ENCODE data around the gene SCN10A. TPM values are rescaled to one million over a fixed set of nuclear protein-coding genes. Genes with fewer than 3 reads are reported as not detected.
A peak's percentile ranks its signal among the peaks of the same experiment; 100 is the strongest.

SCN10A gene
- total and polyA plus RNA-seq, 4 experiments from 2014 or later, result not detected

GRCh38 chr3:38824349-38824748 lies 8.3 kb upstream of the SCN10A start:
- no peak for DNase-seq
- CTCF ChIA-PET (ENCODE audit: partially characterized antibody), result no interaction called here

DNA sequence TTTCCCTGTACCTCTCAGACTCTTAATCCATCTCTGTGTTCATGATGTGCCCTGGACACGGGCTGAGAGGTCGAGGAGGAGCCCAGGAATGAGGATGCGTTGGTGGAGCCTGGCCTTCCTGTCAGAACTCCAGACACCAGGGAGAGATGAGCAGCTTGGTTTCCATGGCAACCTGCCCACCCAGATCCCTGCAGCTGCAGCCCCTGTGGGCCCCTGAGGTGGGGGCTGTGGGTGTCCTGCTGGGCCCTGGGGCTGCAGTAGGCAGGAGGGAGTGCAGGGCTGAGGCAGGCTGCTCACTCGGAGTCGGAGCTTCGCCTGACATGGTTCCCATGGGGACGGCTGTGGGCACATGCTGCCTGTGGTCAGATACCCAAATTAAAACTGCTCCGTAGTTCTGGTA lies 7.7 kb upstream of the SCN10A start:
- CTCF ChIA-PET (ENCODE audit: partially characterized antibody), result no interaction called here
- no peaks in the 10 kb centered on the region for H3K9me3 ChIP-seq (ENCODE audit: control insufficient read depth in 1 of 2, low read length in 2 of 2)

More at GRCh38 chr3:38824349-38824748, 8.3 kb upstream of the SCN10A start:
- Mint-ChIP-seq H3K27ac (no peak overlapping the region), H3K27me3 (peaks cover 6 to 19% of the 10 kb centered on the region in 2 donors), H3K4me1 (no peaks in the 10 kb centered on the region), H3K36me3 (no peaks in the 10 kb centered on the region), H3K4me3 (no peak overlapping the region), H3K9me3 (peaks cover 0 to 4% (median 0%) of the 10 kb centered on the region in 8 donors)
- Histone ChIP-seq H3K36me3 (ENCODE audit: insufficient read depth, low read length) (no peaks in the 10 kb centered on the region), H3K4me1 (ENCODE audit: insufficient read depth, low read length) (no peaks in the 10 kb centered on the region), H3K9me3 (ENCODE audit: control insufficient read depth in 1 of 2, low read length in 2 of 2) (no peaks in the 10 kb centered on the region), H3K27me3 (ENCODE audit: insufficient read depth, low read length) (no peaks in the 10 kb centered on the region), H3K27ac (ENCODE audit: low read depth, low read length) (no peak overlapping the region), H3K4me3 (ENCODE audit: low read length in 2 of 2) (no peak overlapping the region)
- POLR2A ChIA-PET (ENCODE audit: partially characterized antibody), result no interaction called here
- intact Hi-C loops (cut with micrococcal nuclease), result no loop called here

GRCh38 chr3:38823186-38823585 lies 7.2 kb upstream of the SCN10A start:
- no peaks in the 10 kb centered on the region for H3K4me1 ChIP-seq (ENCODE audit: insufficient read depth, low read length)
- DNase-seq, result no peak
- H3K36me3 Mint-ChIP-seq, result no peaks in the 10 kb centered on the region
- H3K27ac ChIP-seq (ENCODE audit: low read depth, low read length), result no peak overlapping the region
- no peaks in the 10 kb centered on the region for H3K9me3 ChIP-seq (ENCODE audit: control insufficient read depth in 1 of 2, low read length in 2 of 2)
- no peaks in the 10 kb centered on the region for H3K27me3 ChIP-seq (ENCODE audit: insufficient read depth, low read length)
- intact Hi-C loops (cut with micrococcal nuclease), result no loop called here
- H3K4me3 Mint-ChIP-seq, result no peak overlapping the region
- no peaks in the 10 kb centered on the region for H3K4me1 Mint-ChIP-seq
- peaks cover 7 to 19% of the 10 kb centered on the region in 2 donors for H3K27me3 Mint-ChIP-seq
- no peak overlapping the region for H3K27ac Mint-ChIP-seq
- H3K36me3 ChIP-seq (ENCODE audit: insufficient read depth, low read length), result no peaks in the 10 kb centered on the region
- H3K9me3 Mint-ChIP-seq, result peaks cover 0 to 4% (median 0%) of the 10 kb centered on the region in 8 donors
- ChIA-PET POLR2A (ENCODE audit: partially characterized antibody) (no interaction called here), CTCF (ENCODE audit: partially characterized antibody) (no interaction called here)
- no peak overlapping the region for H3K4me3 ChIP-seq (ENCODE audit: low read length in 2 of 2)

More for the DNA sequence above, 7.7 kb upstream of the SCN10A start:
- POLR2A ChIA-PET (ENCODE audit: partially characterized antibody), result no interaction called here
- no peaks in the 10 kb centered on the region for H3K4me1 ChIP-seq (ENCODE audit: insufficient read depth, low read length)
- no peaks in the 10 kb centered on the region for H3K4me1 Mint-ChIP-seq
- no peak overlapping the region for H3K4me3 ChIP-seq (ENCODE audit: low read length in 2 of 2)
- no peaks in the 10 kb centered on the region for H3K36me3 Mint-ChIP-seq
- no peak overlapping the region for H3K27ac ChIP-seq (ENCODE audit: low read depth, low read length)
- H3K9me3 Mint-ChIP-seq, result peaks cover 0 to 4% (median 0%) of the 10 kb centered on the region in 8 donors
- no peaks in the 10 kb centered on the region for H3K27me3 ChIP-seq (ENCODE audit: insufficient read depth, low read length)
- H3K4me3 Mint-ChIP-seq, result no peak overlapping the region
- no peaks in the 10 kb centered on the region for H3K36me3 ChIP-seq (ENCODE audit: insufficient read depth, low read length)
- no peak for DNase-seq
- no peak overlapping the region for H3K27ac Mint-ChIP-seq
- peaks cover 6 to 19% of the 10 kb centered on the region in 2 donors for H3K27me3 Mint-ChIP-seq
- intact Hi-C loops (cut with micrococcal nuclease), result no loop called here

DNA sequence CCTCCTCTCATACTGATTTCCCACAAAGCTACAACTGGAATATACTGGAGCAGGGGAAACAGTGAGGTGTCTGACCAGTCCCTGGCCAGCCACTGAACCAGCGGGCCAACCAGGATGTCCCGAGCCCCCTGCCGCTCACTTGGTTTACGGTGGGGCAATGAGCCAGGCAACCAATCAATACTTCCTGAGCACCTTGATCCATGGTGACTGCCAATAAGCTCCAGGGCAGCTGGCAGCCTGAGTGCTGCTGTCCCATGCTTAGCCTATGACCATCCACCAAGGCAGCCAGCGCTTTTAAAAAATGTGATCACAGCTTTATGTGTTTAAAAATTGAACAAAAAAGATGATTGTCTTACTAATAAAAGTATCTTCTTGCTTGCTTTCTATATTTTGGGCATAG lies 4.2 kb downstream of the SCN10A start:
- no peak for DNase-seq
- H3K27ac Mint-ChIP-seq, result no peak overlapping the region
- no peak overlapping the region for H3K4me3 ChIP-seq (ENCODE audit: low read length in 2 of 2)
- H3K36me3 ChIP-seq (ENCODE audit: insufficient read depth, low read length), result no peaks in the 10 kb centered on the region
- no peaks in the 10 kb centered on the region for H3K27me3 ChIP-seq (ENCODE audit: insufficient read depth, low read length)
- H3K9me3 ChIP-seq (ENCODE audit: control insufficient read depth in 1 of 2, low read length in 2 of 2), result no peaks in the 10 kb centered on the region
- peaks cover 0 to 3% (median 0%) of the 10 kb centered on the region in 8 donors for H3K9me3 Mint-ChIP-seq
- no peak overlapping the region for H3K4me3 Mint-ChIP-seq
- no peaks in the 10 kb centered on the region for H3K4me1 Mint-ChIP-seq
- no peaks in the 10 kb centered on the region for H3K36me3 Mint-ChIP-seq
- POLR2A ChIA-PET (ENCODE audit: partially characterized antibody), result no interaction called here
- H3K27ac ChIP-seq (ENCODE audit: low read depth, low read length), result no peak overlapping the region
- no peaks in the 10 kb centered on the region for H3K4me1 ChIP-seq (ENCODE audit: insufficient read depth, low read length)
- CTCF ChIA-PET (ENCODE audit: partially characterized antibody), result no interaction called here
- H3K27me3 Mint-ChIP-seq, result peaks cover 8 to 13% of the 10 kb centered on the region in 2 donors
- intact Hi-C loops (cut with micrococcal nuclease), result no loop called here

GRCh38 chr3:38805765-38806386 lies 10.1 kb downstream of the SCN10A start:
- Mint-ChIP-seq H3K4me3 (no peak overlapping the region), H3K27ac (no peak overlapping the region), H3K4me1 (peaks cover 0 to 2% (median 0%) of the 10 kb centered on the region in 4 donors), H3K27me3 (peaks cover 0 to 12% of the 10 kb centered on the region in 2 donors), H3K9me3 (peaks cover 0 to 11% (median 3%) of the 10 kb centered on the region in 8 donors), H3K36me3 (no peaks in the 10 kb centered on the region)
- Histone ChIP-seq H3K27ac (ENCODE audit: low read depth, low read length) (no peak overlapping the region), H3K36me3 (ENCODE audit: insufficient read depth, low read length) (no peaks in the 10 kb centered on the region), H3K9me3 (ENCODE audit: control insufficient read depth in 1 of 2, low read length in 2 of 2) (no peaks in the 10 kb centered on the region), H3K4me1 (ENCODE audit: insufficient read depth, low read length) (no peaks in the 10 kb centered on the region), H3K27me3 (ENCODE audit: insufficient read depth, low read length) (no peaks in the 10 kb centered on the region), H3K4me3 (ENCODE audit: low read length in 2 of 2) (no peak overlapping the region)
- intact Hi-C loops (cut with micrococcal nuclease), result no loop called here
- POLR2A ChIA-PET (ENCODE audit: partially characterized antibody), result no interaction called here
- CTCF ChIA-PET (ENCODE audit: partially characterized antibody), result interaction anchor here (0.7 kb wide), 1 partner anchor 25 kb away, joined by 3 read pairs; no protein-coding TSS in a partner anchor
- DNase-seq, result peak in 4 of 5 donors; percentile 10 to 20 (median 16)

DNA sequence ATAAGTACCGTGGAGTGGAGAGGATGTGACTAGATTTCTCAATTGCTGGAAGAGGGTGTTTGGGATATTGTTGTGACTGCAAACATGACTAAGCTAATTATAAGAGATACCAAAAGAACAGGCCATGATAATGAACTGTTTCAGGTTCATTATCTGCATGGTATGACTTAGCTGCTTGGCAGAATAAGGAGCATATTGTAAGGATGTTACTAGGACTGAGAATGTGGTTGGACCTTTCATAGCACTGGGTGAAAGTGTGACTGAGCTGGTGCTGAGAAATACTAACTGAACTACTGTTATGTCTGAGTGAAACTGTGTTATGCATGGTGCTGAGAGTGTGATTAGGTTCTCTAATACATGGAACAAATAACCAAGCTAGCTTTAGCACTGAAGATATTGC lies 11.0 kb downstream of the SCN10A start:
- intact Hi-C loops (cut with micrococcal nuclease), result no loop called here
- Mint-ChIP-seq H3K9me3 (peaks cover 0 to 11% (median 3%) of the 10 kb centered on the region in 8 donors), H3K4me3 (no peak overlapping the region), H3K36me3 (no peaks in the 10 kb centered on the region), H3K27me3 (peaks cover 0 to 11% of the 10 kb centered on the region in 2 donors), H3K27ac (no peak overlapping the region), H3K4me1 (peaks cover 0 to 2% (median 0%) of the 10 kb centered on the region in 4 donors)
- Histone ChIP-seq H3K4me3 (ENCODE audit: low read length in 2 of 2) (no peak overlapping the region), H3K4me1 (ENCODE audit: insufficient read depth, low read length) (no peaks in the 10 kb centered on the region), H3K36me3 (ENCODE audit: insufficient read depth, low read length) (no peaks in the 10 kb centered on the region), H3K27me3 (ENCODE audit: insufficient read depth, low read length) (no peaks in the 10 kb centered on the region), H3K27ac (ENCODE audit: low read depth, low read length) (no peak overlapping the region), H3K9me3 (ENCODE audit: control insufficient read depth in 1 of 2, low read length in 2 of 2) (no peaks in the 10 kb centered on the region)
- CTCF ChIA-PET (ENCODE audit: partially characterized antibody), result interaction anchor here (0.7 kb wide), 1 partner anchor 26 kb away, joined by 3 read pairs; no protein-coding TSS in a partner anchor
- no peak for DNase-seq
- POLR2A ChIA-PET (ENCODE audit: partially characterized antibody), result no interaction called here

- H3K36me3 ChIP-seq (ENCODE audit: insufficient read depth, low read length), result no peaks in the 10 kb centered on the region
- H3K4me3 ChIP-seq (ENCODE audit: low read length in 2 of 2), result no peak overlapping the region
- no peak for DNase-seq
- no peaks in the 10 kb centered on the region for H3K9me3 ChIP-seq (ENCODE audit: control insufficient read depth in 1 of 2, low read length in 2 of 2)
- no peak overlapping the region for H3K27ac ChIP-seq (ENCODE audit: low read depth, low read length)
- H3K9me3 Mint-ChIP-seq, result peaks cover 0 to 7% (median 0%) of the 10 kb centered on the region in 8 donors
- H3K27me3 ChIP-seq (ENCODE audit: insufficient read depth, low read length), result no peaks in the 10 kb centered on the region
- no peaks in the 10 kb centered on the region for H3K36me3 Mint-ChIP-seq
- no peaks in the 10 kb centered on the region for H3K4me1 Mint-ChIP-seq
- ChIA-PET CTCF (ENCODE audit: partially characterized antibody) (no interaction called here), POLR2A (ENCODE audit: partially characterized antibody) (no interaction called here)
- no peak overlapping the region for H3K4me3 Mint-ChIP-seq
- H3K27me3 Mint-ChIP-seq, result peaks cover 3 to 12% of the 10 kb centered on the region in 2 donors
- H3K27ac Mint-ChIP-seq, result no peak overlapping the region
- H3K4me1 ChIP-seq (ENCODE audit: insufficient read depth, low read length), result no peaks in the 10 kb centered on the region
- intact Hi-C loops (cut with micrococcal nuclease), result no loop called here
These were observed 15.5 kb downstream of the SCN10A start for GRCh38 chr3:38800511-38800910.

Data from CD4-positive, alpha-beta memory T cell (primary cell).